WTC11 (cell line): ENCODE measurements around the gene FAM240A. TPM values are rescaled to one million over a fixed set of nuclear protein-coding genes. Genes with fewer than 3 reads are reported as not detected.
A peak's percentile ranks its signal among the peaks of the same experiment; 100 is the strongest.

Experiments used
- ATAC-seq: fragments of 200-7000 bp; cut with Tn5 transposase; 2 replicates; pipeline ENCODE4 v1.10.0; 2021; ENCODE audit warnings: mild to moderate bottlenecking, moderate library complexity
- CTCF ChIA-PET: fragments of 300-600 bp; sonication (Branson Sonifier 250); formaldehyde crosslinking; loops from one replicate; lab custom pipeline; 2021; ENCODE audit warnings: antibody characterized with exemption; lab: Charles Lee
- POLR2A ChIA-PET: fragments of 350-600 bp; sonication (Branson Sonifier 250); formaldehyde crosslinking; loops from one replicate; lab custom pipeline; 2021; ENCODE audit warnings: antibody characterized with exemption; lab: Charles Lee
- DNase-seq: peaks from one replicate; pipeline ENCODE4 v3.0.0; 2021; ENCODE audit warnings: low spot score
- H3K27ac Mint-ChIP-seq: 2 replicates; pipeline ENCODE4 v1.8.0; 2021; ENCODE audit warnings: mixed read lengths
- H3K27me3 Mint-ChIP-seq: 2 replicates; pipeline ENCODE4 v1.8.0; 2021; ENCODE audit warnings: low read depth, mild to moderate bottlenecking, moderate library complexity, mixed read lengths
- H3K36me3 Mint-ChIP-seq: 2 replicates; pipeline ENCODE4 v1.8.0; 2021; ENCODE audit warnings: mixed read lengths
- H3K4me1 Mint-ChIP-seq: 2 replicates; pipeline ENCODE4 v1.8.0; 2022; ENCODE audit warnings: mixed read lengths
- H3K4me3 Mint-ChIP-seq: 2 replicates; pipeline ENCODE4 v1.8.0; 2021; ENCODE audit warnings: mild to moderate bottlenecking, moderate library complexity, mixed read lengths
- H3K9me3 Mint-ChIP-seq: 2 replicates; pipeline ENCODE4 v1.8.0; 2021; ENCODE audit warnings: mixed read lengths
- CBFB ChIP-seq: sonication (generic); formaldehyde crosslinking; IDR thresholded peaks from 2 replicates; pipeline ENCODE4 v1.8.1; 2022; ENCODE audit warnings: mild to moderate bottlenecking, low read depth, missing genetic modification reagents
- EMX1 ChIP-seq: fragments of 250-450 bp; sonication (Bioruptor Pico); IDR thresholded peaks from 2 replicates; pipeline ENCODE4 v1.8.0; 2021; ENCODE audit warnings: mild to moderate bottlenecking
- ETV6 ChIP-seq: sonication (generic); formaldehyde crosslinking; IDR thresholded peaks from 2 replicates; pipeline ENCODE4 v1.8.1; 2022; ENCODE audit warnings: mild to moderate bottlenecking, missing genetic modification reagents
- FOXP1 ChIP-seq: sonication (generic); formaldehyde crosslinking; IDR thresholded peaks from 2 replicates; pipeline ENCODE4 v1.8.0; 2022; ENCODE audit warnings: missing genetic modification reagents, mild to moderate bottlenecking, moderate library complexity, borderline replicate concordance
- IRF2 ChIP-seq: sonication (generic); formaldehyde crosslinking; IDR thresholded peaks from 2 replicates; pipeline ENCODE4 v1.8.0; 2022; ENCODE audit warnings: low read depth, missing genetic modification reagents, borderline replicate concordance
- NR1H2 ChIP-seq: sonication (generic); formaldehyde crosslinking; IDR thresholded peaks from 2 replicates; pipeline ENCODE4 v1.9.0; 2021; ENCODE audit warnings: mild to moderate bottlenecking, moderate library complexity, missing genetic modification reagents
- OVOL2 ChIP-seq: fragments of 250-450 bp; sonication (Bioruptor Pico); IDR thresholded peaks from 2 replicates; pipeline ENCODE4 v1.9.0; 2021; ENCODE audit warnings: mild to moderate bottlenecking, borderline replicate concordance
- RORB ChIP-seq: fragments of 250-450 bp; sonication (Bioruptor Pico); IDR thresholded peaks from 2 replicates; pipeline ENCODE4 v1.9.0; 2021; ENCODE audit warnings: mild to moderate bottlenecking
- SMAD4 ChIP-seq: sonication (generic); formaldehyde crosslinking; IDR thresholded peaks from 2 replicates; pipeline ENCODE4 v1.8.0; 2022; ENCODE audit warnings: mild to moderate bottlenecking, missing genetic modification reagents
- SP1 ChIP-seq: sonication (generic); formaldehyde crosslinking; conservative IDR thresholded peaks from 2 replicates; pipeline ENCODE4 v1.8.1; 2022; ENCODE audit warnings: missing genetic modification reagents
- ZBTB21 ChIP-seq: sonication (generic); formaldehyde crosslinking; IDR thresholded peaks from 2 replicates; pipeline ENCODE4 v1.8.1; 2023; ENCODE audit warnings: mild to moderate bottlenecking, missing genetic modification reagents, borderline replicate concordance
- ZNF121 ChIP-seq: sonication (generic); formaldehyde crosslinking; IDR thresholded peaks from 2 replicates; pipeline ENCODE4 v1.8.0; 2023; ENCODE audit warnings: missing genetic modification reagents
- ZNF263 ChIP-seq: sonication (generic); formaldehyde crosslinking; IDR thresholded peaks from 2 replicates; pipeline ENCODE4 v1.8.1; 2022; ENCODE audit warnings: low read depth, mild to moderate bottlenecking, moderate library complexity, missing genetic modification reagents
- ZNF423 ChIP-seq: fragments of 250-450 bp; sonication (Bioruptor Pico); IDR thresholded peaks from 2 replicates; pipeline ENCODE4 v2.1.2; 2022; ENCODE audit warnings: mild to moderate bottlenecking, moderate library complexity
- total RNA-seq: library from RNA; stranded (reverse); gene quantifications from 3 replicates; pipeline ENCODE4 v1.2.3, GENCODE V29; 2021
- TF ChIP-seq, protein P1 (sequence below): fragments of 250-450 bp; sonication (Bioruptor Pico); conservative IDR thresholded peaks from 2 replicates; pipeline ENCODE4 v1.9.0; 2021; ENCODE audit warnings: mild to moderate bottlenecking
- TF ChIP-seq, protein P2 (sequence below): fragments of 250-450 bp; sonication (Bioruptor Pico); IDR thresholded peaks from 2 replicates; pipeline ENCODE4 v1.9.0; 2021; ENCODE audit warnings: mild to moderate bottlenecking, borderline replicate concordance
- TF ChIP-seq, protein P3 (sequence below): sonication (generic); formaldehyde crosslinking; IDR thresholded peaks from 2 replicates; pipeline ENCODE4 v1.8.1; 2023; ENCODE audit warnings: mild to moderate bottlenecking, moderate library complexity, missing genetic modification reagents

Gene FAM240A
- total RNA-seq, 1 experiment from 2014 or later, result 0.13 TPM

DNA sequence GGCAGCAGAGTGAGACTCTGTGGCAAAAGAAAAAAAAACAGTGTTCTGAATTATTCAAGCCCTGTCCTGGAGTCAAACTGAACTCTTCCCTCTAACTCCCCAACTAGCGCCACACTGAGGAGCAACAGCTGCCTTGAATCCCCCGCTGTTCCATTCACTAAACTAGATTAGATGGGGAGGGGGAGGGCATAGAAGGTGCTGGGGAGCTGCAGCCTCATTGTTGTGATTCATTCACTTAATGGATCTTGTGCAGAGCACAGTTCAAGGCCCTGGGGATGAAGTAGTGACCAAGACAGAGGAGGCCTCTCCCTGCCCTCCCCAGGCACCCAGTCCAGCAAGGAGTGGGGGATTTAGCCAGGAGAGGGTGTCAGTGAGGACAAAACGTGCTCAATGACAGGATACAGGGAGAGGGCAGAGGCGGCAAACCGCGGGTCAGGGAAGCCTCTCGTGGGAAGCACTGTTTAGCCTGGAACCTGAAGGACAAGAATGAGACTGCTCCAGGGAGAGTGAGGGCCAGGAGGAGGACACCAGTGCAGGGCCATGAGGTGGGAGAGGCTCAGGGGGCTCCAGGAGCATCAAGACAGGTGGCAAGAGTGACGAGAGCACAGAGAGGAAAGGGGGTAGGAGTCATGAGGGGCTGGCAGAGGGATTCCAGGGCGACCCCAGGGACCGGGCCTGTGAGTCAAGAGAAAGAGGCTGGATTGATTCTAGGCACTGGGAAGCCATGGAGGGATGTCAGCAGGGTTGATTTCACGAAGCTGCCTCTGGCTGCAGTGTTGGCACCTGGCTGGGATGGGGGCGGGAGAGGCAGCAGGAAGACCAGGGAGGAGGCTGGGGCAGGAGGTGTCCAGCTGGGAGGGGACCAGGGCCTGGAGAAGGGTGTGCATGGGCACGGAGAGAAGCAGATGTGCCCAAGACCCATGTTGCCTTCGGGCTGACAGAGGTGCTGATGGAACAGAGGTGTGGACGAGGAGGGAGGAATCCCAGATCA is 49.7 kb downstream of the FAM240A start:
- Mint-ChIP-seq H3K9me3 (0 out of 2 replicates have a peak, but pooled peaks cover 3% of the 10 kb centered on the region), H3K4me1 (peaks cover 60% of the 10 kb centered on the region), H3K36me3 (no peaks in the 10 kb centered on the region), H3K4me3 (peak overlapping the region; percentile 2; the same call in 1 of the 2 replicates), H3K27me3 (no peaks in the 10 kb centered on the region; the same call in 1 of the 2 replicates), H3K27ac (no peak overlapping the region)
- DNase-seq (no peak), ATAC-seq (peak; percentile 31)
- POLR2A ChIA-PET, result interaction anchor here (0.6 kb wide), 1 partner anchor 559 kb away, joined by 4 read pairs; no protein-coding TSS in a partner anchor
- TF ChIP-seq CBFB (CRISPR knock-in tag) (0 out of 2 replicates have a peak, but pooled peaks have one; percentile 47), ZNF423 (CRISPR knock-in tag) (0 out of 2 replicates have a peak, but pooled peaks have one; percentile 16), NR1H2 (no peak), ZNF121 (CRISPR knock-in tag) (peak; percentile 83), ETV6 (CRISPR knock-in tag) (0 out of 2 replicates have a peak, but pooled peaks have one; percentile 59), SMAD4 (CRISPR knock-in tag) (no peak)
- CTCF ChIA-PET, result interaction anchor here (0.8 to 5.5 kb wide), 18 partner anchors 8 to 274 kb away, joined by 3 to 33 read pairs (median 4); partner anchors contain the start of gene ALS2CL

DNA sequence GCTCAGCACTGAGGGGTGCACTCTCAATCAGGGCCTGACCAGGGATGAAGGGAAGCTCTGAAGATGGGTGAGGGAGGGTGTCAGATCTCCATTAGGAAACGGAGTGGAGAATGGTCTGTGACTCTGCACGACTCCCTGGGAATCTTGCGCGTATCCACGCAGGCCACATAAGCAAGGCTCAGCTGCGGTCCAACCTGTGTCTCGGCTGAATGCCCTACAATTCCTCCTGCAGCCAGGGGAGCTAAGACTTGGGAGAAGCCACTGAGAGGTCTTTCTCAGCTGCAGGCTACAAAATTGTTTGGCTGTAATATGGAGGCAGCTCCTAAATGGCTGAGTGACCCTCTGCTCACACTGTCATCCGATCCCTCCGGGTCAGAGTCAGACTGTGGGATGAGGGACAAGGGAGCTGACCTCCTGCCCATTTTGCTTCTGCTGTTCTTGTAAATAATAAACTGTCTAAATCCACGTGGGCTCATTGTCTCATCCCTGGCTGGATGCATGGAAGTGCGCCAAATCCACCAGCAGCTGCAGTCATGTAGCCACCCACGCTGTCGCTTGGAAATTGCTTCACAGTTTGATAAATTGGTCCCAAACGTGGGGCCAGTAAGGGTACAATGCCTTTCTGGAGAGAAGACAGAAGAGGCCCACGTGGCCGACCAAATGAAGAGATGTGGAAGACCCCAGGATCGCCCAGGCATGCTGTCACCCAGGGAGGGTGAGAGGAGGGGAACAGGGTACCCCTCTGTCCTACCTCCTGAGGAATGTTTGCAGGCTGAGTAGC is 50.6 kb downstream of the FAM240A start:
- H3K4me1 Mint-ChIP-seq, result peaks cover 55% of the 10 kb centered on the region
- ATAC-seq, result no peak
- CTCF ChIA-PET, result interaction anchor here (0.8 to 5.5 kb wide), 16 partner anchors 30 to 336 kb away, joined by 3 to 33 read pairs (median 6); partner anchors contain the start of genes ALS2CL and PRSS50
- no peaks in the 10 kb centered on the region; the same call in 1 of the 2 replicates for H3K27me3 Mint-ChIP-seq
- no peak overlapping the region; the same call in 1 of the 2 replicates for H3K27ac Mint-ChIP-seq
- TF ChIP-seq OVOL2 (CRISPR knock-in tag) (no peak), SP1 (no peak), FOXP1 (CRISPR knock-in tag) (no peak), ZBTB21 (0 out of 2 replicates have a peak, but pooled peaks have one; percentile 37), ZNF121 (CRISPR knock-in tag) (no peak), IRF2 (CRISPR knock-in tag) (no peak), RORB (CRISPR knock-in tag) (no peak)
- TF ChIP-seq, protein P1, sequence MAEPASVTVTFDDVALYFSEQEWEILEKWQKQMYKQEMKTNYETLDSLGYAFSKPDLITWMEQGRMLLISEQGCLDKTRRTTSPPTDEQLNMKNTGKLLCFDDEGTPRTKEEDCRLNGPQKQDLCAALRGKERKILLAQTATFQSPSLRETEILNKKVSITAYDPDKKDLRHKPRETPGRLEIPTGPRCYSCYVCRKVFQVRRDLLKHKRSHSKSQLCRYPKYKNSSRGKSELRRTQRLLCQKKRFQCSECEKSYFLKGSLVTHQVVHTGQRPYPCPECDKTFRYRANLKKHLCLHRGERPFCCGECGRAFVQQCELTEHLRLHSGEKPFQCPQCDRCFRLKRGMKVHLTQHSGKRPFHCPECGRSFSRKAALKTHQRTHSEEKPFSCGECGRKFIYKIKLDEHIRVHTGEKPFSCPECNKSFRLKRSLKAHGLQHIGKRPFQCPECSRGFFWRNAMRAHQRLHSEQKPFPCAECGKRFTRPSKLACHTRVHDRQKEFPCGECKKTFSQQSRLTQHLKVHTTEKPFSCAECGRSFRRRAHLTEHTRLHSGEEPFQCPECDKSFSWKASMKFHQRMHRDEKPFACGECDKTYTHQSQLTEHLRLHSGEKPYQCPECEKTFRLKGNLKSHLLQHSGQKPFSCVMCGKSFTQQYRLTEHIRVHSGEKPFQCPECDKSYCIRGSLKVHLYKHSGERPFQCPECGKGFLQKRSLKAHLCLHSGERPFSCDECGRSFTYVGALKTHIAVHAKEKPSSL, result no peak
- no peaks in the 10 kb centered on the region for H3K36me3 Mint-ChIP-seq
- no peak for DNase-seq
- POLR2A ChIA-PET, result no interaction called here
- H3K9me3 Mint-ChIP-seq, result no peaks in the 10 kb centered on the region
- no peak overlapping the region for H3K4me3 Mint-ChIP-seq

DNA sequence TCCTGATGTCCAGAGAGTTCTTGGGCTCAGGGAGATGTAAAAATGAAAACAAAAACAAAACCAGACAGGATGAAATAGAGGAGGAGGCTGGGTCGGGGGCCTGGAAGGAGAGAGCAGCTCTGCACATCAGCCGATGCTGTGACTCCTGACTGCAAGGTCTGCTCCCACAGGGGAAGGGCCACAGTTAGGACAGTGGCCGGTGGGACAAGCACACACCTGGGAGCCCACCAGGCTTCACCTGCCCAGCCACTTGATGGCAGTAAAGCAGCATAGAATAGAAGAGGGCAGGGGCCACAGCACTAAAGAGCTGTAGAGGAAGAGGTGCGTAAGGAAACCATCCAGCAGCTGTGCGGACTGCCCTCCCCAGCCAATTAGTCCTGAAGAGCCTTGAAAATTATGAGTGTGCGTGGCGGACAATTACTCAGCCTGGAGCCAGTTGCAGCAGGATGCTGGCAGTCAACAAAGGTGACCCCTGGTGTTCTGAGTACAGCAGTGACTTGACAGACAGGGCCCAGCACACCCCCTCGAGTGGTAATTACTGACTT is 51.3 kb downstream of the FAM240A start:
- Mint-ChIP-seq H3K4me1 (peaks cover 54% of the 10 kb centered on the region), H3K9me3 (no peaks in the 10 kb centered on the region), H3K4me3 (no peak overlapping the region), H3K27me3 (no peaks in the 10 kb centered on the region; the same call in 1 of the 2 replicates), H3K27ac (no peak overlapping the region; the same call in 1 of the 2 replicates), H3K36me3 (no peaks in the 10 kb centered on the region)
- CTCF ChIA-PET, result interaction anchor here (0.5 to 5.5 kb wide), 35 partner anchors 9 to 336 kb away, joined by 3 to 33 read pairs (median 4); partner anchors contain the start of genes ALS2CL and PRSS50
- POLR2A ChIA-PET, result no interaction called here
- ATAC-seq, result peak; percentile 37
- peak; percentile 58 for DNase-seq
- no peak for TF ChIP-seq EMX1 (CRISPR knock-in tag)
- TF ChIP-seq, protein P2, sequence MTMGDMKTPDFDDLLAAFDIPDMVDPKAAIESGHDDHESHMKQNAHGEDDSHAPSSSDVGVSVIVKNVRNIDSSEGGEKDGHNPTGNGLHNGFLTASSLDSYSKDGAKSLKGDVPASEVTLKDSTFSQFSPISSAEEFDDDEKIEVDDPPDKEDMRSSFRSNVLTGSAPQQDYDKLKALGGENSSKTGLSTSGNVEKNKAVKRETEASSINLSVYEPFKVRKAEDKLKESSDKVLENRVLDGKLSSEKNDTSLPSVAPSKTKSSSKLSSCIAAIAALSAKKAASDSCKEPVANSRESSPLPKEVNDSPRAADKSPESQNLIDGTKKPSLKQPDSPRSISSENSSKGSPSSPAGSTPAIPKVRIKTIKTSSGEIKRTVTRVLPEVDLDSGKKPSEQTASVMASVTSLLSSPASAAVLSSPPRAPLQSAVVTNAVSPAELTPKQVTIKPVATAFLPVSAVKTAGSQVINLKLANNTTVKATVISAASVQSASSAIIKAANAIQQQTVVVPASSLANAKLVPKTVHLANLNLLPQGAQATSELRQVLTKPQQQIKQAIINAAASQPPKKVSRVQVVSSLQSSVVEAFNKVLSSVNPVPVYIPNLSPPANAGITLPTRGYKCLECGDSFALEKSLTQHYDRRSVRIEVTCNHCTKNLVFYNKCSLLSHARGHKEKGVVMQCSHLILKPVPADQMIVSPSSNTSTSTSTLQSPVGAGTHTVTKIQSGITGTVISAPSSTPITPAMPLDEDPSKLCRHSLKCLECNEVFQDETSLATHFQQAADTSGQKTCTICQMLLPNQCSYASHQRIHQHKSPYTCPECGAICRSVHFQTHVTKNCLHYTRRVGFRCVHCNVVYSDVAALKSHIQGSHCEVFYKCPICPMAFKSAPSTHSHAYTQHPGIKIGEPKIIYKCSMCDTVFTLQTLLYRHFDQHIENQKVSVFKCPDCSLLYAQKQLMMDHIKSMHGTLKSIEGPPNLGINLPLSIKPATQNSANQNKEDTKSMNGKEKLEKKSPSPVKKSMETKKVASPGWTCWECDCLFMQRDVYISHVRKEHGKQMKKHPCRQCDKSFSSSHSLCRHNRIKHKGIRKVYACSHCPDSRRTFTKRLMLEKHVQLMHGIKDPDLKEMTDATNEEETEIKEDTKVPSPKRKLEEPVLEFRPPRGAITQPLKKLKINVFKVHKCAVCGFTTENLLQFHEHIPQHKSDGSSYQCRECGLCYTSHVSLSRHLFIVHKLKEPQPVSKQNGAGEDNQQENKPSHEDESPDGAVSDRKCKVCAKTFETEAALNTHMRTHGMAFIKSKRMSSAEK (CRISPR knock-in tag), result no peak
- TF ChIP-seq, protein P3, sequence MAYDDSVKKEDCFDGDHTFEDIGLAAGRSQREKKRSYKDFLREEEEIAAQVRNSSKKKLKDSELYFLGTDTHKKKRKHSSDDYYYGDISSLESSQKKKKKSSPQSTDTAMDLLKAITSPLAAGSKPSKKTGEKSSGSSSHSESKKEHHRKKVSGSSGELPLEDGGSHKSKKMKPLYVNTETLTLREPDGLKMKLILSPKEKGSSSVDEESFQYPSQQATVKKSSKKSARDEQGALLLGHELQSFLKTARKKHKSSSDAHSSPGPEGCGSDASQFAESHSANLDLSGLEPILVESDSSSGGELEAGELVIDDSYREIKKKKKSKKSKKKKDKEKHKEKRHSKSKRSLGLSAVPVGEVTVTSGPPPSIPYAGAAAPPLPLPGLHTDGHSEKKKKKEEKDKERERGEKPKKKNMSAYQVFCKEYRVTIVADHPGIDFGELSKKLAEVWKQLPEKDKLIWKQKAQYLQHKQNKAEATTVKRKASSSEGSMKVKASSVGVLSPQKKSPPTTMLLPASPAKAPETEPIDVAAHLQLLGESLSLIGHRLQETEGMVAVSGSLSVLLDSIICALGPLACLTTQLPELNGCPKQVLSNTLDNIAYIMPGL (CRISPR knock-in tag), result no peak
- no peak for TF ChIP-seq FOXP1 (CRISPR knock-in tag)
- TF ChIP-seq ZNF263, result no peak
